KBM-7 (cell line): Measurements from ENCODE around the gene MPP4.

Source experiments
- DNase-seq: peaks from one replicate; pipeline ENCODE4 v3.0.0-alpha.2; 2015
- in situ Hi-C: fragments of 300-500 bp; cut with MboI; formaldehyde crosslinking; loops from 2 replicates; pipeline ENCODE4 v1.14.3; 2020; ENCODE audit warnings: low sequenced_read_pairs, low pct_unique_long_range_greater_than_20kb, mixed read lengths

The MPP4 gene, protein sequence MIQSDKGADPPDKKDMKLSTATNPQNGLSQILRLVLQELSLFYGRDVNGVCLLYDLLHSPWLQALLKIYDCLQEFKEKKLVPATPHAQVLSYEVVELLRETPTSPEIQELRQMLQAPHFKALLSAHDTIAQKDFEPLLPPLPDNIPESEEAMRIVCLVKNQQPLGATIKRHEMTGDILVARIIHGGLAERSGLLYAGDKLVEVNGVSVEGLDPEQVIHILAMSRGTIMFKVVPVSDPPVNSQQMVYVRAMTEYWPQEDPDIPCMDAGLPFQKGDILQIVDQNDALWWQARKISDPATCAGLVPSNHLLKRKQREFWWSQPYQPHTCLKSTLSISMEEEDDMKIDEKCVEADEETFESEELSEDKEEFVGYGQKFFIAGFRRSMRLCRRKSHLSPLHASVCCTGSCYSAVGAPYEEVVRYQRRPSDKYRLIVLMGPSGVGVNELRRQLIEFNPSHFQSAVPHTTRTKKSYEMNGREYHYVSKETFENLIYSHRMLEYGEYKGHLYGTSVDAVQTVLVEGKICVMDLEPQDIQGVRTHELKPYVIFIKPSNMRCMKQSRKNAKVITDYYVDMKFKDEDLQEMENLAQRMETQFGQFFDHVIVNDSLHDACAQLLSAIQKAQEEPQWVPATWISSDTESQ

DNA sequence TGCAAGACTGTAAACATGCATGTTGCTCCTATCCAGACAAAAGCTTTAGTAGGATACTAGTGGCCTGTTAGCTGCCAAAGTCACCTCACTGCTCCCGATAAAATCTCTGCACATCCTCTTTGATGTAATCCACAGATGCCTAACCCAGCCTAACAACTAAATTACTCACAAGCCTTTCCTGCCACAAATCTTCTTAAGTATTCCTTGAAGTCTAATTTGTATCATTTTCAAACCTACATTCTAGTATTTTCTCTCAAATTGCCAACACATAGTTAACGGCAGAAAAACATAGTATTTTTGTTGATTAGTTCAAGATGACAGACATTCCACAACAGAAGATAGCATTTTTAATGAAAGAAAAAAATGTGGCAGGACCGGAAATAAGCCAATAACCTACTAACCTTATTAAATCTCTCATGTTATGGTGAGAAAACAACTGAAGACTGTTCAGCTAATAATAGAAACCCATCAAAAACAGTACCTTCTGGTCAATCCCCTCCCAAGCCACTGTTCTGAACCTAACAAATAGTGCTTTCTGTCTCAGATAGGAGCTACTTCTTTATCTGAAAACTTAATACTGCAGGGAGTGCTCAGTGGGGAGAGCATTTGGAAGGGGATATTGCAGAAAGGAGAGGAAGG lies at the start of gene MPP4:
Gene MPP4, minus strand, starts transcription at position 57 of the 639 bp plus-strand sequence. CDS start 4,690 bp downstream, outside the sequence.
- in situ Hi-C loops, result no loop called here
- DNase-seq, result no peak

DNA sequence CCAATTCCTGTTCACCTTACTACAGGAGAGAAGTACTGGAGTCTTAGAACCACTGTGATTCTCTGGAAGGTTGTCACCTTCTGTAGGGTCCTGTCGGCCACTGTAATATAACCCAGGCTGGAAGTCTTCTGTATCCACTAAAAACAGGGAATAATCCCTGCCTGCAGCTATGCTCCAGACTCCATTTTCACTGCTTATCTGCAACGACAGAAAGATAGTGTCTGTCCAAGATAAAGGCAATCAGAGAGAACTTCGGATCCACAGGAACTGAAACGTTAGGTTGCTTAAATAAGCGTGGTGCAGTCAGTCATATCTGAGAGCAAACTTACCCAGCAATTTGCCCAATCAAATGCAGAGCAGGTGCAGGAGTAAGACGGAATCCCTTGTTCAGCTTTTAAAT lies 48.1 kb upstream of the MPP4 start:
- DNase-seq, result no peak
- in situ Hi-C loops, result no loop called here

DNA sequence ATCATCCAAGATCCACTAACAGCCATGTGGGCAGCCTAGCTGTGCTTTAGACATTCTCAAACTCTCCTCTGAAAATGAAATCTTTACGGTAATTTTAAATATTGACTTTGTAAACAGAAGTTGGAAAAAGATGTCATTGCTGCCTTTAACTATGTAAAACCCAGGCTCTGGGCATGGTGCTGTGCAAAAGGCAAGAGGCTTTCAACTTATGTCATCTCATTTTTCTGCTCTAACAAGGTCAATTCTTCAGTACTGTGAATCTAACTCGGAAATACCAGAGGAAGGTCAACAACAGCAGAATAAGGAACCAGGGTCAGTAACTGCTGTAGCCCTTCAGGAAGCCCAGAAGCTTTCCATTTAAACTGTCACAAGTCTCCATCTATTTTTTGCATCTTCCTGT lies 37.0 kb upstream of the MPP4 start:
- in situ Hi-C loops, result no loop called here
- DNase-seq, result peak; percentile 18

DNA sequence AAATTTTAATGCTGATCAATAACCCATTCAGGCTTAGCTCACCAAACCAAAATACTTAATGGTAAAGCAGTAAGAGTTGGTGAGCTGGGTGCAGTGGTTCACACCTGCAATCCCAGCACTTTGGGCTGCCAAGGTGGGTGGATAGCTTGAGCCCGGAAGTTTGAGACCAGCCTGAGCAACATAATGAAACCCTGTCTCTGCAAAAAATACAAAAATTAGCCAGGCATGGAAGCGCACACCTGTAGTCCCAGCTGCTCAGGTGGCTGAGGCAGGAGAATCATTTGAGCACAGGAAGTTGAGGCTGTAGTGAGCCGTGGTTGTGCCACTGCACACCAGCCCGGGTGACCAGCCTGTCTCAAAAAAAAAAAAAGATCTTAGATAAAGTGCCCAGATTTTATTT lies 35.7 kb upstream of the MPP4 start:
- in situ Hi-C loops, result no loop called here
- DNase-seq, result no peak

DNA sequence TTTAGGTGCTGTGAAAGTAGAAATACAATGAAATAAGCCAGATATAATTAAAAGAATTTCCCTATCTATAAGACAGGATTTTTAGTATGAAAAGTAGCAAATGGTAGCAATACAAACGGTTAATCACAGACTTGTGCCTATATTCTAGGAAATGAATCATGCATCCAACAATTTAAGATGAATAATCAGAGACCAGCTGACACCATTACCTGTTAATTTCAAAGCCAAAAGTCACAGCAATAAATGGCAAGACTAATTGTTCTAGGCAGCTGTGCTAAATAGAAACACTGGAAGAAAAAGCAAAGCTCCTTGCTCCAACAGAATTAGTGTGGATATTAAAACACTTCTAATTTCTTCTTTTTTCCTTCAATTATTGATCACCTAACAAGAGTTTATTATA lies 35.1 kb upstream of the MPP4 start:
- in situ Hi-C loops, result no loop called here
- DNase-seq, result no peak

DNA sequence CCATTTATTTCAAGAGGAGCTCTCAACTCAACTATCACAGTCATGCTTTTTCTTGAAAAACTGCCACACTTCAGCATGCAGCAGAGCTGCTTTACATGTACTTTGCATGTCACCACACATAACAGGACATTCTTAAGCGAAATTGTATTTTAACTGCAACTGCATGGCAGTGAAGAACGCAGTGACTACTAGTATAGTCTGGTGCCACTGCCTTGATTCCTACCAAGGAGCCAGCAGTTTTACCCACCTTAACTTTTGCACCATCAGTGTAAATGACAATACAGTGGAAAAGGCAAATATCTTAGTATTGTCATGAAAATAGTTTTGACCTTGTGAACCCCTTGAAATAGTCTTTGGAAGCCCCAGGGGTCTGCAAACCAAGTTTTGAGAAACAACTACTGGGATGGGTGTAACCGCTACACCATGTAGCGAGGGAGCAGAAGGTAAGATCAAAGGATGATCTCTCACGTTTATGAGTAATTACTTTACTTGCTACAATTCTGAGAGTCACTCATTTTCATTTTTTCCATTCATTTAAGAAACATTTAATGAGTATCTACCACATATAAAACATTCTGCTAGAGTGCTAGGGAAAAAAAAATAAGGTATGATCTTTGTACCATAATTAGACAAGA lies 32.3 kb upstream of the MPP4 start:
- in situ Hi-C loops, result no loop called here
- no peak for DNase-seq

DNA sequence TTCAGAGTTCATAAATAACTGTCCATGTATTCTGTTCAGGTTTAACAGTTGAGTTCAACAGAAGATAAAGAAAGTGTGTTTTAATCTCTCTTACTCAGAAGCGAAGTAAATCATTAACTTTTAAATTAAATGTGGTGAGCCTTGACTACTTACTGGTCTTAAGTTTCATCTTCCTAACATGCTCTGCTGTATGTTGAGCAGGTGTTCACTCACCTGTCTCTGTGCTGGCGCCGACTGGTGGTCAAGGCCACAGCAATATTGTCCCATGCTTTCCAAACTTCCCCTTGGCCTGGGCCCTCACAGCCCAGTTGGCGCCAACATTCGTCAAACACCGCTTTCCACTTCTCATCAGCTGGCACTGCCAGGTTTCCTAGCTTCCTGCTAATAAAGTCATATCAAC lies 17.0 kb upstream of the MPP4 start:
- no peak for DNase-seq
- in situ Hi-C loops, result no loop called here

DNA sequence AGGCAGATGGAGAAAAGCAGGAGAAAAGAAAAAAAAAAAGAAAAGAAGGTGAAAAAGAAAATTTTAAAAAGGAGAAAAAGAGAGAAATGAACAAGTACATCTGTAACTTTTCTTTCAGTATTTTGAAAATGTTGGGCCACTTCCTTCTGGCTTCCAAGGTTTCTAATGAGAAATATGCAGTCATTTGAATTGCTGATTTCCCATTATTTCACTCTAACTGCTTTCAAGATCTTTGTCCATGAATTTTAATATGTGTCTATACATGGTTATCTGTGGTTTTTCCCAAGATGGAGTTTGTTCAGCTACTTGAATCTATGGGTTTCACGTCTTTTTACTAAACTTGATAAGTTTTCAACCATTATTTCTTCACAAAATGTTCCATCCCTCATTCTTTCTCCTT lies 14.3 kb upstream of the MPP4 start:
- DNase-seq, result no peak
- in situ Hi-C loops, result no loop called here

DNA sequence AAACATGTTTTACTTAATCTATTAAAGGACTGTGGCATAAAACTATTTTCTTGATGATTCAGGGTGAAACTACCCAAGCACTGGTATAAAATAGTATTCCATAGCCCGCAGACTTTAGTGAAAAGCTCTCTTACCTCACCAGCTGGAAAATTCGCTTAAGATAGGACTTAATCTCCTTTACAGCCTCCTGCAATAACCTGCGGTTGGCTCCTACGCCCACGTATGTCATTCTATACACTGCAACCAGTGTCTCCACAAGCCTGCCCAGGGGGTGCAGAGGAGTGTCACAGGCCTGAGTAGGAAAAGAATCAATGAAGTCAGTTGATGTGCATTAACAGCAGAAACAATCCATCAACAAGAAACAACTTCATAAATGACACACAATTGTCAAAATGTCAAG lies 11.3 kb upstream of the MPP4 start:
- in situ Hi-C loops, result no loop called here
- no peak for DNase-seq

DNA sequence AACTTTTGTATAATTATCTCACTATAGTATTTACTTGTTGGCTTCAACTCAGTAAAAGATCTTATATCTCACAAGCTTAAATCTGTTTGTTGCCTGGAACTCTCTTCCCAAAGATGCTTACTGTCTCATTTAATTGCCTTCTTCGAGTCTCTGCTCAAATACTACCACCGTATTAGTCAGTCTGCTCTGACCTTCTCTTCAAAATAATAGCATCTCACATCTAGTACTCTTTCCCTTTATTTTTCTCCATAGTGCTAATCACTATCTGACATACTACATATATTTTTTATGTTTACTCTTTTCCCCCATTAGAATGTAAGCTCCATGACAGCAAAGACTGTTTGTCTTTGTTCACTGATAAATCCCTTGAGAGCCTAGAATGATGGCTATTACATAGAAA lies 10.6 kb upstream of the MPP4 start:
- in situ Hi-C loops, result no loop called here
- no peak for DNase-seq

DNA sequence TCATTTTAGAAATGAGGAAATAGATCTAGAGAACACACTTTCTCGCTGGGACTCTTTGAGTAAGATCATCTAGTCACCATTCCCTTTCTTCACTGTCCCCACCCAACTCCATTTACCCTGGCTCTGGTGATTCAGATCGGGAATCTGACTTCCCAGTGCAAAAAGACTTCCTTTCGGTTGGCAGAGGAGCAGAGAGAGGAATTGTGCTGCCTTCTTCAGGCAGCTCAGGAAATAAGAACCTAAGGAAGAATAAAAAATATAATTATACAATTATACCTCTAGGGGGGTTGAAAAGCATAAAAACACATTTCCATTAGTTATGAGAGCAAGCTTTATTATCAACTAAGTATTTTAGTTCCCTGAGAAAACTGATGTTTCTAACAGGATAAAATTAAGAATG lies 9.3 kb upstream of the MPP4 start:
- DNase-seq, result no peak
- in situ Hi-C loops, result no loop called here

DNA sequence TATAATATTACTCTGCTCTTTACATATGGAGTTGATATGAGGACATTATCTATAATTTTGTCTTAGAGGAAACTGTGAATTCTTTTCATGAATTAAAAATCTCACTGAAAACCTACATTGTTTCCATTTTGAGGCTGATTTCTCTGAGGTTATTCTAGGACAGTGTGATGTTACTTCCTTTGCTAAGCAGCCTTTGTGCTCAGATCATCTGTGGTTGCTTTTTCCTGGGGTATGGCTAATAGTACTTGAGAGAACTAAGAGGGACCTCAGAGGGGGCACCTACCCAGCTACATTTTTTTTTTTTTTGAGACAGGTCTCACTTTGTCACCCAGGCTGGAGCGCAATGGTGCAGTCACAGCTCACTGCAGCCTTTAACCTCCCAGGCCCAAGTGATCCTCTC lies 8.7 kb upstream of the MPP4 start:
- in situ Hi-C loops, result no loop called here
- DNase-seq, result no peak

DNA sequence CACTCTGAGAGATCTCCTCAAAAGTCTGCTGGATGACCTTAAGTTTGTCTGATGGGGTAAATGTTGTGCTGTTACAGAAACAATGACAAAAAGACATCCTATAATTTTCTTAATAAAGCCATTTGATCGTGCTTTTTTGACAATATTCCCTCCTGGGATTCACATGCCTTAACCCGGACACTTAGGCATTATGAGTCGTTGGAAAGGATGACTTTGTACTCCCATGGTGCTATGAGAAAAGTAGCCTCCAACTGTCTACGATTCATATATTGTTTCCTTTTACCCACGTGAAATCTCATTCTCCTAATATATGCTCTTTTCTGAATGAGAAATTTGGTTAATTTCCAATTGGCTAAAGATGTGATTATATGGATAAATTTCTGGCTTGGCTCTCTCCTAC lies 6.1 kb upstream of the MPP4 start:
- in situ Hi-C loops, result no loop called here

DNA sequence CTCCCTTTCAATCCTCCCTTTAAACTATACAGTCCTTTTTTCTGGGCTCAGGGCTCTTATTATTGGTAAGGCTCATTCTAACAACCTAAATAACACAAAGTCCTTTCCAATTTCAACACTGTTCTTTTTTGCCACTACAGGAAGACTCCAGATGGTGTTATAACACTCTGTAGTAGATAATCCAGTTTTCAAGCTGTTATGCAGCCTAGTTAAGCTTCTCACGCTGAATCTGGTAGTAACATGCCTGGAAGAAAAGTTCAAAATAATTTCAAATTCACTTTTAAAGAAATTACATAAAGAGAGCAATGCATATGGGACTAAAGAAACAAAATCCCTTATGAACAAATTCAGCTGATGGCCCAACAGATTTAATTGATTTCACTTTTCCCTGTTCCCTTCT lies 3.2 kb upstream of the MPP4 start:
- in situ Hi-C loops, result no loop called here
- no peak for DNase-seq

More for the DNA sequence above, 6.1 kb upstream of the MPP4 start:
- no peak for DNase-seq

DNA sequence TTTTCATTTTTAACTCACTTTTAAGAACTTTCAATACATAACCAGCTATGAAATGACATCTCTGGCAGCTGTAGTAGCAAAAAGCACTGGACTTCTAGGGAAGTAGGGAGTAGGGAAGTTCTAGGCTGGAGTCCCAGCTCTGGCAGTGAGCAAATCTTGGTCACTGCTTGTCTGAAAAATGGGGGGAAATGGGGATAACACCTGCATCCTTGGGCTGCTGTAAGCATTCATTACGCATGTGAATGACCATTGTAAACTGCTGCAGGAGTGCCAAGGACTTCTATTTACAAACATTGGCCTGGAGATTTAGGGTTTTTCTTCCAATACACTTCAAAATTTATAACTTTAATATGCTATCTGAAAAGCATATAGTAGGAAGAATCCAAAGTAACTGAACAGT lies 972 bp upstream of the MPP4 start:
- no peak for DNase-seq
- in situ Hi-C loops, result no loop called here

DNA sequence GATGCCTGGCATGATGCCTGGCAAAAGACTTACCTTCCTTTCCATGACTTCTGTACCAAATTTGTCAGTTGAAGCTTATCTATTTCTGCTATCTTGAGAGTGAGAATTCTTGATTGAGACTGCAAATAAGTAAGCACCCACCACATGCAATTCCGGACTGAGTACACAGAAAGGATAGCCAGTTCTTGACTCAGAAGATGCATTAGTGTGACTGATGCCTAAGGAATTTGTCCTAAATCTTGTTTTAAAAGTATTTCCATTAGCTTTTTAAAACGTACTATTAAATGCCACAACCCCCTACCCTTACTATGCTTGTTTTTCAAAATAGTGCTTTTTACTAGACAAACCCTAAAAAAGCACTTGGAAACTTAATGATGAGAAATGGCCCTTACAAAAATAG lies 545 bp downstream of the MPP4 start:
- in situ Hi-C loops, result no loop called here
- no peak for DNase-seq

DNA sequence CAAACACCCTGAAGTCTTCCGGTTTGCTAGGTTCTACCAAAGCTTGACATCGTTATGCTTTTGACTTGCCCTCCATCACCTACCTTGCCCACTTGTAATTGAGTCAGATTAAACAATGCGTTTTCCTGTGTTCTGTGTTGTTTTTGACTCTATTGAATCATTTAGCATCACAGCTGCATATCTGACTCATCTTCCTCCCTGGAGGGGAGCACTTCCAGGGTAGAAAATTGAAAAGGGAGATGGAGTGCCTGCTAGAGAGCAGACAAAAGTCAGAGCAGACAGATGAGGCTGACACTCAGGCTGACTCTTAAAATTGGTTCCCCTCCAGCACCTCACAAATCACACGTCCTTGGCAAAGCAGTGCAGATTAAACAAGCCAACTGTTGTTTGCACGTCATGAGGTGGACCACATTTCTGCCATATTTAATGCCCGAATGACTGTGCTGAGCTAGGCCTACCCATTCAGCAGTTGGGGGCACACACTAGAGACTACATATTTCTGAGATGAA lies 2.2 kb downstream of the MPP4 start:
- no peak for DNase-seq
- in situ Hi-C loops, result no loop called here

DNA sequence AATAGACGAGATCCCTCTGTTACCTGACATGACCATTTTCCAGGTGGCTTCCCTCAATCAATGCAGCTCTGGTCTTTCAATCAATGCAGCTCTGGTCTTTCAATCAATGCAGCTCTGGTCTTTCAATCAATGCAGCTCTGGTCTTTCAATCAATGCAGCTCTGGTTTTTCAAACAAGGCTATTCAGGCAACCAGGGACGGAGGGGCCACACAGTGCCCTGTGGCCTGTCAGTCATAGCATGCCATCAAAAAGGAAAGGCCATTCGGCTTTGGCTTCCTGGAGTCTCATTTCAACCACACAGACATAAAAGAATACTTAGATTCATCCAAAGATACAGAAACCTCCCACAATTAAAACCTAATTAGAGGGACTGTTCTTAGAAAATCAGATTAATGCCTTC lies 13.3 kb downstream of the MPP4 start:
- no peak for DNase-seq

DNA sequence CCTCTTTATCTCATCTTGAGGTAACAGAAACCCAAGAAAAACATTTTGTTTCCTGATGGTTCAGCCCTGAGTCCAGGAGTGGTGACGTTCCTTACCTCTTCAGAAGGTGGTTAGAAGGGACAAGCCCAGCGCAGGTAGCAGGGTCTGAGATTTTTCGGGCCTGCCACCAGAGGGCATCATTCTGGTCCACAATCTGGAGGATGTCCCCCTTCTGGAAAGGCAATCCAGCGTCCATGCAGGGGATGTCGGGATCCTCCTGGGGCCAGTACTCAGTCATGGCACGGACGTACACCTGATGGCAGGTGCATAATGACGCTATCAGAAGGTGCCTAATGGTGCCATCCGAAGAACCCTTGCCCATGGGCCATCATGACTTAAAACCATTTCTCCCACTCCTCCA lies 17.7 kb downstream of the MPP4 start:
- in situ Hi-C loops, result no loop called here
- DNase-seq, result peak; percentile 29

More for the DNA sequence above, 13.3 kb downstream of the MPP4 start:
- in situ Hi-C loops, result no loop called here

DNA sequence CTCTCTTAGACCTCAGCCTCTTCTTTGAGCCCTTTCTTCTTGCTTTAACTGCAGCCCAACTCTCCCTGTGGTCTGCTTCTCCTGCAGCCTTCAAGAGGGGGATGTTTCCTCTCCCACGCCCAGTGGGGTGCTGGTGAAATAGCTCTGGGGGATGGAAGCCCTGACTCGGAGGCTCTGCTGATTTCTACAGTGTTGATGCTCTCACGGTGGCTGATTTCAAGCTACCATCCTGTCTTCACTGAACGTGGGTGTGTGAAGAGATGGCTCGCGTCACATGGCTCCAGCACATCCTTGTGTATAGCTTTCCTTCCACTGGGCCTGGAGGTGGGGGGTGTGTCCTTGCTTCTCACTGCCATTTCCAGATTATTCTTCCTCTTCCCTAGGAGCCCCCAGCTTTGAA lies 20.0 kb downstream of the MPP4 start:
- in situ Hi-C loops, result no loop called here
- DNase-seq, result no peak
